Measurements from ENCODE around the gene CERK.
A peak's percentile ranks its signal among the peaks of the same experiment; 100 is the strongest.
"Not testable (repeated sequence)": the region's sequence is repeated elsewhere in the genome, so short reads cannot be mapped to it uniquely, and the experiment has no call there.

The CERK gene

DNA sequence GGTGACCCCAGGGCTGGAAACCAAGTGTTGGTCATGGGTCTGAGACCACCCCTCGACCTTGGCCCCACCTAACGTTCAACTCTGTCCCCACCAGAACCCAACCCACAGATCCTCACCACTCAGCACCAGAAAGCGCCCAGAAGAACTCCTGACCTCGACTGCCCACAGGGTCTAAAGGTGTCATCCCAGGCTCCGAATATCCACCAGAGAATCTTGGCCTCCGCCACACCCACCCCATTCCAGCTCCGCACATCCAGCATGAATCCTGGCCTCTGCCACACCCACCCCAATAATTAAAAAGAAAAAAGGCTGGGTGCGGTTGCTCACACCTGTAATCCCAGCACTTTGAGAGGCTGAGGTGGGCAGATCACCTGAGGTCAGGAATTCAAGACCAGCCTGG lies 1.3 kb downstream of the CERK start:
- Histone ChIP-seq H3K4me1 (ENCODE audit: insufficient read depth, low read length) (peaks cover 24% of the 10 kb centered on the region), H3K9ac (ENCODE audit: low read depth, low read length) (peak overlapping the region; percentile 85; the same call in 1 of the 2 replicates), H3K36me3 (ENCODE audit: insufficient read depth, low read length) (no peaks in the 10 kb centered on the region), H3K9me3 (ENCODE audit: control insufficient read depth, insufficient read depth, low read length) (no peaks in the 10 kb centered on the region)

- peaks cover 29% of the 10 kb centered on the region for H3K4me1 ChIP-seq (ENCODE audit: insufficient read depth, low read length)
- no peaks in the 10 kb centered on the region for H3K36me3 ChIP-seq (ENCODE audit: insufficient read depth, low read length)
- no peaks in the 10 kb centered on the region for H3K9me3 ChIP-seq (ENCODE audit: control insufficient read depth, insufficient read depth, low read length)
- H3K9ac ChIP-seq (ENCODE audit: low read depth, low read length) = peak overlapping the region; percentile 9; the same call in 1 of the 2 replicates
Measured at GRCh38 chr22:46735747-46736608, 2.1 kb downstream of the CERK start.

GRCh38 chr22:46734830-46735453 lies 3.1 kb downstream of the CERK start:
- Histone ChIP-seq H3K9ac (ENCODE audit: low read depth, low read length) (no peak overlapping the region), H3K9me3 (ENCODE audit: control insufficient read depth, insufficient read depth, low read length) (no peaks in the 10 kb centered on the region), H3K36me3 (ENCODE audit: insufficient read depth, low read length) (no peaks in the 10 kb centered on the region), H3K4me1 (ENCODE audit: insufficient read depth, low read length) (peaks cover 29% of the 10 kb centered on the region)

GRCh38 chr22:46734213-46734722 lies 3.8 kb downstream of the CERK start:
- H3K9ac ChIP-seq (ENCODE audit: low read depth, low read length); H3K36me3 ChIP-seq (ENCODE audit: insufficient read depth, low read length); H3K9me3 ChIP-seq (ENCODE audit: control insufficient read depth, insufficient read depth, low read length): not testable (repeated sequence)
- peaks cover 29% of the 10 kb centered on the region for H3K4me1 ChIP-seq (ENCODE audit: insufficient read depth, low read length)

DNA sequence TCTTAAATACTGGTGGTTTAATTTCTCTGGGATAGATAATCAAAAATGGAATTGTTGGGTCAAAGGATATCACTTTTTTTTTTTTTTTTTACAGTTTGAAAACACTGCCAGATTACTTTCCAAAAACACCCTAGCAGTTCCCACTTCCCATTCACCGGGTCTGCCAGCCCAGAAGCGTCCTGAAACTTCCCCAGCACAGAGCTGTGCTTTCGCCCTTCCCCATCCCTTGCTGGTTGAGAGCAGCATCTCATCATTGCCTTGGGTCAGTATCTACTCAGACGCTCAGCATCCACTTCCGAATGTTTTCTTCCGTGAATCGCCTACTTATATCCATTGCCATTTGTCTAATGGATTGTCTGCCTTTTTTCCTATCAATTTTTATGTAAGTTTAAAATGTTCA lies 5.5 kb downstream of the CERK start:
- no peaks in the 10 kb centered on the region for H3K9me3 ChIP-seq (ENCODE audit: control insufficient read depth, insufficient read depth, low read length)
- H3K9ac ChIP-seq (ENCODE audit: low read depth, low read length) = no peak overlapping the region
- no peaks in the 10 kb centered on the region for H3K36me3 ChIP-seq (ENCODE audit: insufficient read depth, low read length)
- H3K4me1 ChIP-seq (ENCODE audit: insufficient read depth, low read length) = peaks cover 26% of the 10 kb centered on the region

- Histone ChIP-seq H3K36me3 (ENCODE audit: insufficient read depth, low read length) (no peaks in the 10 kb centered on the region), H3K9me3 (ENCODE audit: control insufficient read depth, insufficient read depth, low read length) (no peaks in the 10 kb centered on the region), H3K9ac (ENCODE audit: low read depth, low read length) (no peak overlapping the region), H3K4me1 (ENCODE audit: insufficient read depth, low read length) (peaks cover 26% of the 10 kb centered on the region)
Measured at GRCh38 chr22:46732041-46732379, 6.0 kb downstream of the CERK start.

DNA sequence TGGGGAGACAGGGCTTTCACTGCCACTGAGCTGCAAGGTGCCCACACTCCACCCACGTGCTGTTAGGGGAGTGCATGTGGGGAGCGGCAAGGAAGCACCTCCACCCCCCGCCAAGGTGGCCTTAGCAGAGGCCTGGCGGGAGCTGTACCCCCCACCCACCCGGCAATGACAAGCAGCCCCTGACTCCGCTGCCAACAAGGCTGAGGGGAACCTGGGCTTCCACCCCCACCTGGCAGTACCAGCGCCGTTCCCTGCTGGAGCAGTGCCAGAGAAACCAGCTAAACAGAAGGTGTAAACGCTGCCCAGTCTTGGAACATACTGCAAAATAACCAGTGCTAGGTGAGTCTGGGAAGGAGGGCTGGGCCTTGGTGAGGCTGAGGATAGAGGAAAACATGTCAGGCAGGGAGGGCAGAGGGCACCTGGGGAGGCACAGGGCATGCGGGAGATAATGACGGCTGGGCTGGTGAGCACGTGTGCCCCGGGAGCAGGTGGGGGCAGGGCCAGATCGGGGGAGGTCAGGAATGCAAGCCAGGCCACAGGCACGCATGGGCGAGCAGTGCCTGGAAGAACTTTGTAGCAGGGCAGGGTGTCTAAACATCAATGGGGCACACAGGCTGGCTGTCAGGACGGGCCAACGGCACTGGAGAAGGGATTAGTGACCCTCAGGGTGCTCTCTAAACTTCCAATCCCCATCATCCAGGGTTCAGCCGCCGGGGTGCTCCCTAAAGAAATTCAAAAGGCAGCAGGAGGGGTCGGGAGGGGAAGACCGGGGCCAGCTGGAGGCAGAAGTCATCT lies 6.6 kb downstream of the CERK start:
- H3K9ac ChIP-seq (ENCODE audit: low read depth, low read length) = no peak overlapping the region
- no peaks in the 10 kb centered on the region for H3K9me3 ChIP-seq (ENCODE audit: control insufficient read depth, insufficient read depth, low read length)
- H3K36me3 ChIP-seq (ENCODE audit: insufficient read depth, low read length) = no peaks in the 10 kb centered on the region
- peaks cover 22% of the 10 kb centered on the region for H3K4me1 ChIP-seq (ENCODE audit: insufficient read depth, low read length)

GRCh38 chr22:46730568-46731245 lies 7.3 kb downstream of the CERK start:
- Histone ChIP-seq H3K36me3 (ENCODE audit: insufficient read depth, low read length) (no peaks in the 10 kb centered on the region), H3K9ac (ENCODE audit: low read depth, low read length) (no peak overlapping the region), H3K4me1 (ENCODE audit: insufficient read depth, low read length) (peaks cover 16% of the 10 kb centered on the region), H3K9me3 (ENCODE audit: control insufficient read depth, insufficient read depth, low read length) (no peaks in the 10 kb centered on the region)

DNA sequence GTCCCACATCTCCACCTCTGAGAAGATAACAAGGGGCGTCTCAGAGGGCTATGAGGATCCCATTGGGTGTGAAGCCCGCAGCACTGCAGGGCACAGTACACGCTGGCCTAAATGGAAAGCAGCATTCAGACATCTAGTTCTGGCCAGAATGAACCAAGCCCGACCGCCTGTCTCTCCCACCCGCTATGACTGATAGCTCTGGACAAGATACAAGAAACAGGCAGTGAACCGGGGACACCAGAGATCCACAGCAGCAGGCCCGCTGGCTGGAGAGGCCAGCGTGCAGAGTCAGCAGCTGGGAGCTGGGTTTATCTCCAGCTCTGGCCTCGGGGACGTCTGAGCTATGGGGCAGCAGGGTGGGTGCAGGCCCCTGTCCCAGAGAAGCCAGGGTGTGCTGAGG lies 9.6 kb downstream of the CERK start:
- Histone ChIP-seq H3K9ac (ENCODE audit: low read depth, low read length) (no peak overlapping the region), H3K4me1 (ENCODE audit: insufficient read depth, low read length) (peaks cover 10% of the 10 kb centered on the region), H3K9me3 (ENCODE audit: control insufficient read depth, insufficient read depth, low read length) (no peaks in the 10 kb centered on the region), H3K36me3 (ENCODE audit: insufficient read depth, low read length) (no peaks in the 10 kb centered on the region)

DNA sequence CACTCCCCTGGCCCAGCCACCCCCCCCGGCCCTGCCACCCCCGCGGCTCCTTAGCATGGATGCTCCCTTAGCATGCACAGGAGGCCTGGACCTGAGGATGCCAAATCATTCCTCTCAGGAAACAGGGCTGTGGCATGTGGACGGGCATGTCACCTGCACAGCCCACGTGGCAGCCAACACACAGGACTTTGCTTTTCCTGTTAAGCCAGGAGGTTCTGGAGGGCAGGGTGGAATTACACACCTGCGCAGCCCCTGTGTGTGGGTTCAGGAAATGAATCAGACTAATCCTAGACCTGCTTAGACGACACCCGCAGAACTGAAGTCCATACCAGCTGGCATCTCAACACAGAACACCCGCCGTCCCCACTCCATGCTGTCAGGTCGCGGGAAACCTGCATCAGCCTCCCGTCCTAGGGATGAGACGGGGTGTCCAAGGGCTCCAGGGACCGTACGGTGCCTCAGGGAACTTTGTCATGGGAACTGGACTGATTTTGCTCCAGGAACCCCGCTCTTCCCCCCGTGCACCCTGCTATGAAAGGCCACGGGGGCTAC lies 10.2 kb downstream of the CERK start:
- Histone ChIP-seq H3K9me3 (ENCODE audit: control insufficient read depth, insufficient read depth, low read length) (no peaks in the 10 kb centered on the region), H3K9ac (ENCODE audit: low read depth, low read length) (no peak overlapping the region), H3K4me1 (ENCODE audit: insufficient read depth, low read length) (peaks cover 10% of the 10 kb centered on the region), H3K36me3 (ENCODE audit: insufficient read depth, low read length) (no peaks in the 10 kb centered on the region)

- H3K36me3 ChIP-seq (ENCODE audit: insufficient read depth, low read length) = no peaks in the 10 kb centered on the region
- no peaks in the 10 kb centered on the region for H3K9me3 ChIP-seq (ENCODE audit: control insufficient read depth, insufficient read depth, low read length)
- H3K9ac ChIP-seq (ENCODE audit: low read depth, low read length) = no peak overlapping the region
- H3K4me1 ChIP-seq (ENCODE audit: insufficient read depth, low read length) = peaks cover 8% of the 10 kb centered on the region
Measured at GRCh38 chr22:46726986-46727317, 11.1 kb downstream of the CERK start.

- no peaks in the 10 kb centered on the region for H3K9me3 ChIP-seq (ENCODE audit: control insufficient read depth, insufficient read depth, low read length)
- no peaks in the 10 kb centered on the region for H3K36me3 ChIP-seq (ENCODE audit: insufficient read depth, low read length)
- H3K4me1 ChIP-seq (ENCODE audit: insufficient read depth, low read length) = peaks cover 2% of the 10 kb centered on the region; the same call in 1 of the 2 replicates
- no peak overlapping the region for H3K9ac ChIP-seq (ENCODE audit: low read depth, low read length)
Measured at GRCh38 chr22:46726066-46726985, 11.7 kb downstream of the CERK start.

DNA sequence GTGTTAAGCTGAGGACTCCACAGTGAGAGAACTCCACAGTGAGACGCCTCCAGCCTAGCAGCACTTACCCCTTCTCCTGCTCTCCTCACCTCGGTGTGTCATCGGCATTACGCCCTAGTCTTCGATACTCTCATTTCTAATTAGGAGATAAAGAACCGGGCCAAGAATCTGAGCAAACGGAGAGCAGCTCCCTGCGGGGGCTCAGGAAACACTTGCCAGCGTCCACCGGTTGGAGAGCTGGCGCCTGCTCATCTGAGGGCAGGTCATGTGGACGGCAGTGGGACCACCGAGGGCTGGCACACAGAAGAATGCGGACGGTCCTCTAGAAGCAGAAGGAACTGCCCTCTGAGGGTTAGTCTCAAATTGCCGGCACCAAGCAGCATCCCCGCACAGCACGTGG lies 13.0 kb downstream of the CERK start:
- H3K36me3 ChIP-seq (ENCODE audit: insufficient read depth, low read length) = 0 out of 2 replicates have a peak, but pooled peaks cover under 1% of the 10 kb centered on the region

More for the DNA sequence above, 13.0 kb downstream of the CERK start:
- no peaks in the 10 kb centered on the region for H3K4me1 ChIP-seq (ENCODE audit: insufficient read depth, low read length)
- H3K9ac ChIP-seq (ENCODE audit: low read depth, low read length) = no peak overlapping the region
- H3K9me3 ChIP-seq (ENCODE audit: control insufficient read depth, insufficient read depth, low read length) = no peaks in the 10 kb centered on the region

All from ES-I3 (cell line).